Measurements from ENCODE around the gene TP63.

Gene TP63

GRCh38 chr3:189626286-189626685, 4.9 kb upstream of the TP63 start:
- no peak for ATAC-seq
- TF ChIP-seq ZFP30 (CRISPR knock-in tag; IDR thresholded peaks at IDR 0.05) (no peak), CSDC2 (CRISPR knock-in tag; IDR thresholded peaks at IDR 0.05) (no peak), CSRNP3 (CRISPR knock-in tag; IDR thresholded peaks at IDR 0.05) (no peak), TOX (CRISPR knock-in tag; IDR thresholded peaks at IDR 0.05; ENCODE audit: borderline replicate concordance) (no peak), POU6F1 (CRISPR knock-in tag; IDR thresholded peaks at IDR 0.05; ENCODE audit: borderline replicate concordance, low read depth) (no peak), ARNTL (CRISPR knock-in tag; IDR thresholded peaks at IDR 0.05; ENCODE audit: borderline replicate concordance, low read depth) (no peak), ZC3H10 (CRISPR knock-in tag; IDR thresholded peaks at IDR 0.05) (no peak), ZNF565 (CRISPR knock-in tag; conservative IDR thresholded peaks at IDR 0.05; ENCODE audit: low read depth) (no peak), PPARA (CRISPR knock-in tag; IDR thresholded peaks at IDR 0.05; ENCODE audit: borderline replicate concordance) (no peak), OSR1 (CRISPR knock-in tag; IDR thresholded peaks at IDR 0.05) (no peak)

- TF ChIP-seq POU6F1 (CRISPR knock-in tag; IDR thresholded peaks at IDR 0.05; ENCODE audit: borderline replicate concordance, low read depth) (no peak), ARNTL (CRISPR knock-in tag; IDR thresholded peaks at IDR 0.05; ENCODE audit: borderline replicate concordance, low read depth) (no peak), ZFP3 (CRISPR knock-in tag; IDR thresholded peaks at IDR 0.05) (no peak), ZNF8 (CRISPR knock-in tag; IDR thresholded peaks at IDR 0.05) (no peak), ZC3H10 (CRISPR knock-in tag; IDR thresholded peaks at IDR 0.05) (no peak), ISL1 (CRISPR knock-in tag; IDR thresholded peaks at IDR 0.05) (no peak), ZNF565 (CRISPR knock-in tag; conservative IDR thresholded peaks at IDR 0.05; ENCODE audit: low read depth) (no peak), PPARA (CRISPR knock-in tag; IDR thresholded peaks at IDR 0.05; ENCODE audit: borderline replicate concordance) (no peak), BACH2 (CRISPR knock-in tag; IDR thresholded peaks at IDR 0.05; ENCODE audit: borderline replicate concordance) (no peak), CSRNP3 (CRISPR knock-in tag; IDR thresholded peaks at IDR 0.05) (no peak), TCF4 (CRISPR knock-in tag; IDR thresholded peaks at IDR 0.05; ENCODE audit: borderline replicate concordance) (no peak), OSR1 (CRISPR knock-in tag; IDR thresholded peaks at IDR 0.05) (no peak), PATZ1 (CRISPR knock-in tag; IDR thresholded peaks at IDR 0.05; ENCODE audit: borderline replicate concordance) (no peak), RARB (CRISPR knock-in tag; IDR thresholded peaks at IDR 0.05) (no peak), ZNF70 (CRISPR knock-in tag; IDR thresholded peaks at IDR 0.05) (no peak), GLIS3 (CRISPR knock-in tag; IDR thresholded peaks at IDR 0.05) (no peak), TSHZ2 (CRISPR knock-in tag; IDR thresholded peaks at IDR 0.05) (no peak), SNAI2 (CRISPR knock-in tag; IDR thresholded peaks at IDR 0.05) (no peak)
- no peak for ATAC-seq
Observed at GRCh38 chr3:189629803-189630455, 1.3 kb upstream of the TP63 start.

Measured in SK-N-SH treated with all-trans-retinoic acid at 6 μM for 48 hours (cell line).